ENCODE measurements around the gene FBXO22.

FBXO22 gene

DNA sequence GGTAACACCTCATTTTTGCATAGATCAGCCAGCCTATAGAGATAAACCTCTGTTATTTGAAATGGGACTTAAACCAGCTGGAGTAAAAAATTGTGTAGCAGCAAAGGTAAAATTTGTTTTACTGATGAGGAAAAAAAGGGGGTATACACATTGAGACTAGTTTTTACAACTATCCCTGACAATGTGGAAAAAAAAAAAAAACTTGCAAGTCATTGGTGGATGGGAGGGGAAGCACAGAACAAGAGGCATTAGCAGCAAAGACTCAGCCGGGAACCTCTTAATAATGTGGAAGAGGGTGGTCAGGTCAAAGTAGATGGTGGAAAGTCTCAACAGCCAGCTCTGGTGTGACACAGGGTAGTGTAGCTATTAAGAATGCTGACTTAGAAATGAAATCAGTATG lies 14.5 kb downstream of the FBXO22 start:
- 89 to 93% methylated on average over 1 of the region's 1 CpG for WGBS, 2 experiments
- H3K27ac ChIP-seq (ENCODE audit: insufficient read depth, low read depth, low read length, poor library complexity, severe bottlenecking) = no peak overlapping the region
- H3K27me3 ChIP-seq (ENCODE audit: control insufficient read depth, insufficient read depth, low read length, poor library complexity, severe bottlenecking) = no peaks in the 10 kb centered on the region
- peaks cover 17% of the 10 kb centered on the region for H3K36me3 ChIP-seq (ENCODE audit: control insufficient read depth, insufficient read depth, low read length)
- no peaks in the 10 kb centered on the region for H3K9me3 ChIP-seq (ENCODE audit: control insufficient read depth, low read length)
- no peak overlapping the region for H3K4me3 ChIP-seq (ENCODE audit: insufficient read depth, low read depth, low read length)
- no peaks in the 10 kb centered on the region for H3K4me1 ChIP-seq (ENCODE audit: control insufficient read depth, insufficient read depth, low read length)

DNA sequence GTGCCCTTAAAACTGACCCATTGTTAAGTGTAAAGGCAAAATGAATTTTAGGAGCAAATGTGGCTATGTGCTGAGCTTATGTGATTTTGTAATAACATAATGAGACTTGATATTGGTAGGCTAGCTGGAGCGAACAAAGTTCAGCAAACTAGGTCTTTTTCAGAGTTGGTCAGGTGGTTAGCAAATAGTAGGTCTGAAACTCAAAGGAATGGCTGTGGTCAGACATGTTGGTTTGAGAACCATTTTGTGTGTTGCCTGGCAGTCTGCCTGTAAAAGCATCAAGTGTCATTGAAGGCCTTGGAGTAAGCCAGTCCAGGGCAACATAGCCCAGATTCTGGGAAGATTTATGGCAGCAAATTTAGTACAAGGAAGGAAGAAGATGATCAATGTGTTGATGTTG lies 16.4 kb downstream of the FBXO22 start:
- Histone ChIP-seq H3K9me3 (ENCODE audit: control insufficient read depth, low read length) (no peaks in the 10 kb centered on the region), H3K4me3 (ENCODE audit: insufficient read depth, low read depth, low read length) (no peak overlapping the region), H3K27ac (ENCODE audit: insufficient read depth, low read depth, low read length, poor library complexity, severe bottlenecking) (no peak overlapping the region), H3K4me1 (ENCODE audit: control insufficient read depth, insufficient read depth, low read length) (no peaks in the 10 kb centered on the region), H3K36me3 (ENCODE audit: control insufficient read depth, insufficient read depth, low read length) (no peaks in the 10 kb centered on the region), H3K27me3 (ENCODE audit: control insufficient read depth, insufficient read depth, low read length, poor library complexity, severe bottlenecking) (no peaks in the 10 kb centered on the region)
- 96 to 99% methylated on average over 1 of the region's 1 CpG for WGBS, 2 experiments

DNA sequence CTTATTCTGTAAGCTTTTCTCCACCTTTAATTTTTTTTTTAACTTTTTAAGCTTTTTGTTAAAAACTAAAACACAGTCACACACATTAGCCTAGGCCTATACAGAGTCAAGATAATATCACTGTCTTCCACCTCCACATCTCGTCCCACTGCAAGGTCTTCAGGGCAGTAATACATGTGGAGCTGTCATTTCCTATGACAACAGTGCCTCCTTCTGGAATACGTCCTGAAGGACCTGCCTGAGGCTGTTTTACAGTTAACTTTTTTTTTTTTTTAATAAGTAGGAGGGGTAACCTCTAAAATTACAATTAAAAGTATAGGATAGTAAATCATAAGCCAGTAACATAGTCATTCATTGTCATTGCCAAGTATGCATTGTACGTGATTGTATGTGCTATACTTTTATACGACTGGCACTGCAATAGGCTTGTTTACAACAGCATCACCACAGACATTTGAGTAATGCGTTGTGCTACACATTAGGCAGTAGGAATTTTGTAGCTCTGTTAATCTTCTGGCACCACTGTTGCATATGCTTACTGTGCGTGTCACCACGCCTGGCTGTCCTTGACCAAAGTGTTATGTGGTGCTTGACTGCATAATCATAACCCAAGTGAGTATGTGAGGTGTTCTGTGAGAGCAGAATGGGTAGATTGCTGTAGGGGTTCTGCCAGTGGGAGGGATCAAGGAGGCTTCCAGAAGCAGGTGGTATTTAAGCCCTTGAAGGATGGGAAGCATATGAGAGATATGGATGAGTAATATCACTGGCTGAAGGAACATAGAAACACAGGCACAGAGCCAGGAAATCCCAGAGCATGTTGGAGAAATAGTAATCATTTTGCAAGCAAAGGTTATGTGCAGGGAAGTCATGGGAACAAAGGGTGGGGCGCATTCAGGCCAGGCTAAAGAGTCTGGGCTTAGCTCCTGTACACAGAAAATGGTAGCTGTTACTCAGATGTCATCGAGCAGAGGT lies 18.3 kb downstream of the FBXO22 start:
- Histone ChIP-seq H3K4me1 (ENCODE audit: control insufficient read depth, insufficient read depth, low read length) (no peaks in the 10 kb centered on the region), H3K4me3 (ENCODE audit: insufficient read depth, low read depth, low read length) (no peak overlapping the region), H3K9me3 (ENCODE audit: control insufficient read depth, low read length) (no peaks in the 10 kb centered on the region), H3K36me3 (ENCODE audit: control insufficient read depth, insufficient read depth, low read length) (no peaks in the 10 kb centered on the region), H3K27ac (ENCODE audit: insufficient read depth, low read depth, low read length, poor library complexity, severe bottlenecking) (no peak overlapping the region), H3K27me3 (ENCODE audit: control insufficient read depth, insufficient read depth, low read length, poor library complexity, severe bottlenecking) (no peaks in the 10 kb centered on the region)
- 91 to 96% methylated on average over 8 to 9 of the region's 9 CpGs for WGBS, 2 experiments

DNA sequence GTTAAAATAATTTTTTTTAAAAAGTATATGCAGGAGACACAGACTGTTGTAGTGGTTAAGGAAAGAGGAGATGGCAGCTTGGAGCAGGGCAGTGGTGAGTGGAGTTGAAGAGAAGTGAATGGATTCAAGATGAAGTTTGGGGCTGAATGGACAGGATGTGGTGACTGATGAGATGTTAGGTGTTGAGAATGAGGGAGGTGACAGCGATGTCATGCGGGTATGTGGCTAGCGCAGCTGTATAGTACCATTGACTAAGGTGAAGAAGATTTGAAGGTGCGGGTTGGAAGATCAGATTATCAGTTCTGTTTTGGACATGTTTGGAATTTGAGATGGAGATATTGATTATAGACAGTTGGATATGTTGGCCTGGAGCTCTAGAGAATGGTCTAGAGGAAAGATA lies 20.1 kb downstream of the FBXO22 start:
- no peaks in the 10 kb centered on the region for H3K9me3 ChIP-seq (ENCODE audit: control insufficient read depth, low read length)
- no peak overlapping the region for H3K4me3 ChIP-seq (ENCODE audit: insufficient read depth, low read depth, low read length)
- WGBS, 2 experiments = 94% methylated on average over 4 of the region's 4 CpGs
- H3K27ac ChIP-seq (ENCODE audit: insufficient read depth, low read depth, low read length, poor library complexity, severe bottlenecking) = no peak overlapping the region
- no peaks in the 10 kb centered on the region for H3K4me1 ChIP-seq (ENCODE audit: control insufficient read depth, insufficient read depth, low read length)
- H3K27me3 ChIP-seq (ENCODE audit: control insufficient read depth, insufficient read depth, low read length, poor library complexity, severe bottlenecking) = no peaks in the 10 kb centered on the region
- H3K36me3 ChIP-seq (ENCODE audit: control insufficient read depth, insufficient read depth, low read length) = no peaks in the 10 kb centered on the region

DNA sequence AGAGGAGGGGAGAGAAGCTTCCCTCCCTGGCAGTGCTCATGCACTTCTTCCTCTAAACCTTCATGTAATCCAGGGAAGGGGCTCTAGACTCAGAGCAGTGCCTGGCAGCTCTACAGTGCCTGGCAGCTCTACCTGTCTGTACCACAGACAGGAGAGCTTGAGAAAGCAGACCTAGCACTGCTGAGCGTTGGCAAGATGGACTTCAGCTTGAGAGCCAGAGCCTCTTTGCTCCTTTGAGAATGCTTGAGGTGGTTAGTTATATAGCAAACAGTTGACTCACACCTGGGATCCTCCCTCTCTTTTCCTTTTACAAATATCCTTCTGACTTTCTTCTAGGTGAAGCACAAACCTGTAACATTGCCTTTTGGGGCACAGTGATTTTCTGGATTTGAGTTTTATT lies 20.9 kb downstream of the FBXO22 start:
- H3K4me1 ChIP-seq (ENCODE audit: control insufficient read depth, insufficient read depth, low read length) = no peaks in the 10 kb centered on the region
- no peaks in the 10 kb centered on the region for H3K36me3 ChIP-seq (ENCODE audit: control insufficient read depth, insufficient read depth, low read length)
- WGBS, 2 experiments = 91 to 95% methylated on average over 1 of the region's 1 CpG

DNA sequence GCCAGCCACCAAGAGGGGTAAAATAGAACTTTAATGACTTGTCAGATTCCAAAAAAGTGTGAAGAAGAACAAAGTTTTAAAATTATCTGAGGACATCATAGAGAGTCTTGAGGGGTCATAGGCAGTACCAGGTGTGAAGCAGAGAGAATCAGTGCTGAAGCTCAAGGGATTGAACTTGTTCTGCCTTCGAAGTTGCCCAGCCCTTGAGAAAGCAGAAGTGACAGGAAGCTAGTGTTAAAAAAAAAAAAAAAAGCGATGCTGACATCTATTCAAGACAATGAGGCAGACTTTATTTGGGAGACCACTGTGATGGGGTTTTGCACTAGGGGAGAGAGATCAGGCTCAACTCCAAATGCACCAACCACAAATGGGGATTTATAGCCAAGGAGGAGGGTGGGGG lies 21.8 kb downstream of the FBXO22 start:
- Histone ChIP-seq H3K9me3 (ENCODE audit: control insufficient read depth, low read length) (no peaks in the 10 kb centered on the region), H3K4me1 (ENCODE audit: control insufficient read depth, insufficient read depth, low read length) (no peaks in the 10 kb centered on the region), H3K4me3 (ENCODE audit: insufficient read depth, low read depth, low read length) (no peak overlapping the region), H3K36me3 (ENCODE audit: control insufficient read depth, insufficient read depth, low read length) (peaks cover 2% of the 10 kb centered on the region), H3K27ac (ENCODE audit: insufficient read depth, low read depth, low read length, poor library complexity, severe bottlenecking) (no peak overlapping the region), H3K27me3 (ENCODE audit: control insufficient read depth, insufficient read depth, low read length, poor library complexity, severe bottlenecking) (no peaks in the 10 kb centered on the region)
- 90 to 99% methylated on average over 2 of the region's 2 CpGs for WGBS, 2 experiments

More for the DNA sequence above, 20.9 kb downstream of the FBXO22 start:
- H3K27ac ChIP-seq (ENCODE audit: insufficient read depth, low read depth, low read length, poor library complexity, severe bottlenecking) = no peak overlapping the region
- H3K4me3 ChIP-seq (ENCODE audit: insufficient read depth, low read depth, low read length) = no peak overlapping the region
- H3K27me3 ChIP-seq (ENCODE audit: control insufficient read depth, insufficient read depth, low read length, poor library complexity, severe bottlenecking) = no peaks in the 10 kb centered on the region
- H3K9me3 ChIP-seq (ENCODE audit: control insufficient read depth, low read length) = no peaks in the 10 kb centered on the region

DNA sequence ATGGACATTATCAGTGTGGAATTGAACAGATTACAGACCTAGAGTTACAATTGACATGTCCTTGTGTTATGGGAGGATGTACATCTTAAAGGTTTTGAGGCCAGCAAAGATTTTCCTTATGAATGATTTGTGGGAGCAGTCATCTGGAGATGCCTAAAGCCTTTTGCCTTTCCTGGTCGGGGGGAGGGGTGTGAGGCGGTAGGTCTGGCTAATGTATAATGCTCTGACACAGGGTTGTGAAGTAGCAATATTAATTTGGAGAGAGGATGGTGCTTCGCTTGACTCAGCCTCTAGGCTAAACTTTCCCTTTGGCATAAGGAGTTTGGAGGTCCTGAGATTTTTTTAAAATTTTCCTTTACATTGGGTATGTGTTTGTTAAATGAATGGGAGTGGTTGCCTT lies 23.3 kb downstream of the FBXO22 start:
- Histone ChIP-seq H3K27ac (ENCODE audit: insufficient read depth, low read depth, low read length, poor library complexity, severe bottlenecking) (no peak overlapping the region), H3K36me3 (ENCODE audit: control insufficient read depth, insufficient read depth, low read length) (peaks cover 5% of the 10 kb centered on the region), H3K9me3 (ENCODE audit: control insufficient read depth, low read length) (no peaks in the 10 kb centered on the region), H3K4me1 (ENCODE audit: control insufficient read depth, insufficient read depth, low read length) (no peaks in the 10 kb centered on the region), H3K4me3 (ENCODE audit: insufficient read depth, low read depth, low read length) (no peak overlapping the region), H3K27me3 (ENCODE audit: control insufficient read depth, insufficient read depth, low read length, poor library complexity, severe bottlenecking) (no peaks in the 10 kb centered on the region)
- WGBS, 2 experiments = 91 to 94% methylated on average over 3 of the region's 3 CpGs

DNA sequence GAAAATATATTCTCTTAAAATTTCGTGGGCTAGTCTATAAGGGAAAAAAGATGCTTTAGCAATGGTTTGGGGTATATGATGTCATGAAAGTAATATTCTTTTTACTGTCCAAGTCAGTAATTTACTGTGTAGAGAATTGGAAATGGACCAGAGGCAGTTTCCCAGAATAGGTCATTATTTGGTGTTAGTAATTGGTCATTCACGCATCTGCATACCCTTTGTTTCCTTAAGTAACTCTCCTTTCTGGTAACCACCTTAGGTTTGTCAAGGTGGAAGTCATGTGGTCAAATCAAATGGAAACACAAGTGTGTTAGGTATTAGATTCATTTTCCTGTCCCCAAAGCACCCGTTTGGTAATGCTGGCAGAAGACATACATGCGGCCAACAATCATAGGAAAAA lies 23.9 kb downstream of the FBXO22 start:
- Histone ChIP-seq H3K4me1 (ENCODE audit: control insufficient read depth, insufficient read depth, low read length) (no peaks in the 10 kb centered on the region), H3K36me3 (ENCODE audit: control insufficient read depth, insufficient read depth, low read length) (peaks cover 8% of the 10 kb centered on the region), H3K9me3 (ENCODE audit: control insufficient read depth, low read length) (no peaks in the 10 kb centered on the region), H3K27me3 (ENCODE audit: control insufficient read depth, insufficient read depth, low read length, poor library complexity, severe bottlenecking) (no peaks in the 10 kb centered on the region), H3K4me3 (ENCODE audit: insufficient read depth, low read depth, low read length) (no peak overlapping the region), H3K27ac (ENCODE audit: insufficient read depth, low read depth, low read length, poor library complexity, severe bottlenecking) (no peak overlapping the region)
- WGBS, 2 experiments = 93 to 99% methylated on average over 4 of the region's 4 CpGs

DNA sequence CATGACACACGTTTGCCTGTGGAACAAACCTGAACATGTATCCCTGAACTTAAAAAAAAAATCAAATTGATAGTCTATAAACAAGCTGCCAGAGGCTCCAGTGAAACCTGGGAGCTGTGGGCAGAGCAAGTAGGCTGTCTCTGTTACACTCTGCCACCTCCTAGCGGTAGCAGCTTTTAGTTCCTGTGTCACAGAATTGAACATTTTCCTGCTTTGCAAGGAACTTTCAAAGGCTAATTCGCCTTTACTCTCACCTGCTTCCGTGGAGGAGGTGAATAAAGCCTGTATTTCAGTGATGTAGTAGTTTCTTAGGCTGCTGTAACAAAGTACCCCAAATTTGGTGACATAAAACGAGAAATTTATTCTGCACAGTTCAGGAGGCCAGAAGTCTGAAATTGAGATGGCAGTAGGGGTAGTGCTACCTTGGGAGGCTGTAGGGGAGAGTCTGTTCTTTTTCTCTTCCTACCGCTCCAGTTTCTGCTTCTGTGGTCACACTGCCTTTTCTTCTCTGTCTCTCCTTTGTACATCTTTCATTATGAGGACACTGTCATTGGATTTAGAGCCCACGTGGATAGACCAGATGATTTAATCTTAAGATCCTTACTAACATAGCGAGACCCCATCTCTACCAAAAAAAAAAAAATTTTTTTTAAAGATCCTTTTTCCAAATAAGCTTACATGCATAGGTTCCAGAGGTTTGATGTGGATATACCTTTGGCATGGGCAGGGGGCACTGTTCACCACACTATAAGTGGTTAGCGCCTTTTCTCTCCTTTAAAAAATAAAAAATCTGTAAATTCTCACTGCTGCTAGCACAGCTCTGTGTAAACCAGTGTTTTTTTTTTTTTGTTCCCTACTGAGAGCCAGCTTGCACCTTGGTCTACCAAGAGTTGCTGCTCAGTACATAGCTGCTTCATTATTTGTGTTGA lies 25.3 kb downstream of the FBXO22 start:
- H3K9me3 ChIP-seq (ENCODE audit: control insufficient read depth, low read length) = no peaks in the 10 kb centered on the region
- H3K4me3 ChIP-seq (ENCODE audit: insufficient read depth, low read depth, low read length) = no peak overlapping the region
- 72 to 74% methylated on average over 8 of the region's 9 CpGs for WGBS, 2 experiments
- H3K27me3 ChIP-seq (ENCODE audit: control insufficient read depth, insufficient read depth, low read length, poor library complexity, severe bottlenecking) = no peaks in the 10 kb centered on the region
- H3K36me3 ChIP-seq (ENCODE audit: control insufficient read depth, insufficient read depth, low read length) = peaks cover 10% of the 10 kb centered on the region
- no peaks in the 10 kb centered on the region for H3K4me1 ChIP-seq (ENCODE audit: control insufficient read depth, insufficient read depth, low read length)
- H3K27ac ChIP-seq (ENCODE audit: insufficient read depth, low read depth, low read length, poor library complexity, severe bottlenecking) = no peak overlapping the region
